HepG2 (cell line): ENCODE results near the gene METTL22. TPM values are rescaled to one million over a fixed set of nuclear protein-coding genes. Genes with fewer than 3 reads are reported as not detected.

Experiments used
- ARNTL ChIP-seq: sonication (generic); formaldehyde crosslinking; IDR thresholded peaks from 2 replicates; pipeline ENCODE4 v1.4.0; 2020; ENCODE audit warnings: mild to moderate bottlenecking, missing genetic modification reagents
- BRF2 ChIP-seq: sonication (generic); formaldehyde crosslinking; IDR thresholded peaks from 2 replicates; pipeline ENCODE4 v1.8.1; 2022; ENCODE audit warnings: mild to moderate bottlenecking, missing genetic modification reagents
- CCDC6 ChIP-seq: sonication (generic); formaldehyde crosslinking; IDR thresholded peaks from 2 replicates; pipeline ENCODE4 v1.8.1; 2022; ENCODE audit warnings: mild to moderate bottlenecking, missing genetic modification reagents, moderate library complexity
- CENPT ChIP-seq: sonication (generic); formaldehyde crosslinking; IDR thresholded peaks from 2 replicates; pipeline ENCODE4 v1.8.0; 2022; ENCODE audit warnings: low read depth, mild to moderate bottlenecking, moderate library complexity, missing genetic modification reagents
- FOXK1 ChIP-seq: sonication (generic); formaldehyde crosslinking; IDR thresholded peaks from 2 replicates; pipeline ENCODE4 v1.4.0; 2020; ENCODE audit warnings: low read depth, missing genetic modification reagents, borderline replicate concordance
- HMGA1 ChIP-seq: sonication (generic); formaldehyde crosslinking; conservative IDR thresholded peaks from 2 replicates; pipeline ENCODE4 v1.4.0; 2020; ENCODE audit warnings: missing genetic modification reagents
- HOXA7 ChIP-seq: sonication (generic); formaldehyde crosslinking; IDR thresholded peaks from 2 replicates; pipeline ENCODE4 v1.8.1; 2022; ENCODE audit warnings: mild to moderate bottlenecking, missing genetic modification reagents, moderate library complexity
- IRX3 ChIP-seq: sonication (generic); formaldehyde crosslinking; IDR thresholded peaks from 2 replicates; pipeline ENCODE4 v1.8.1; 2023; ENCODE audit warnings: mild to moderate bottlenecking, low read depth, missing genetic modification reagents, borderline replicate concordance
- JUN ChIP-seq: sonication (generic); formaldehyde crosslinking; IDR thresholded peaks from 2 replicates; pipeline ENCODE4 v1.4.0; 2020; ENCODE audit warnings: mild to moderate bottlenecking, missing genetic modification reagents
- NR2F1 ChIP-seq, 2 experiments: fragments of 450-650 bp in 1 of 2; formaldehyde crosslinking in 1 of 2; IDR thresholded peaks; 2 replicates each; pipeline versions ENCODE4 v1.5.0 to v1.6.1; 2016 to 2020; ENCODE audit warnings: mild to moderate bottlenecking in 1 of 2, missing compliant biosample characterization in 1 of 2, missing genetic modification reagents in 1 of 2, moderate library complexity in 1 of 2
- RARG ChIP-seq: sonication (generic); formaldehyde crosslinking; IDR thresholded peaks from 2 replicates; pipeline ENCODE4 v1.4.0; 2020; ENCODE audit warnings: low read depth, mild to moderate bottlenecking, missing genetic modification reagents
- SMARCE1 ChIP-seq: fragments of 450-650 bp; IDR thresholded peaks from 2 replicates; pipeline ENCODE4 v1.6.1; 2017; ENCODE audit warnings: borderline replicate concordance
- SRSF4 ChIP-seq: fragments of 200-400 bp; formaldehyde crosslinking; IDR thresholded peaks from one replicate; pipeline ENCODE4 v1.6.1; 2018; ENCODE audit warnings: mild to moderate bottlenecking, low read depth, low read length, moderate library complexity; ENCODE audit not compliant: poor library complexity, severe bottlenecking
- TOE1 ChIP-seq: sonication (generic); formaldehyde crosslinking; IDR thresholded peaks from 2 replicates; pipeline ENCODE4 v1.4.0; 2020; ENCODE audit warnings: mild to moderate bottlenecking, missing genetic modification reagents
- ZNF33A ChIP-seq: sonication (generic); formaldehyde crosslinking; IDR thresholded peaks from 2 replicates; pipeline ENCODE4 v1.5.1; 2020; ENCODE audit warnings: missing genetic modification reagents, mild to moderate bottlenecking, moderate library complexity, borderline replicate concordance
- ZNF407 ChIP-seq: sonication (generic); formaldehyde crosslinking; IDR thresholded peaks from one replicate; pipeline ENCODE4 v1.5.1; 2020; ENCODE audit warnings: mild to moderate bottlenecking, missing genetic modification reagents; ENCODE audit errors: not compliant biosample characterization
- ZNF441 ChIP-seq: sonication (generic); formaldehyde crosslinking; IDR thresholded peaks from 2 replicates; pipeline ENCODE4 v1.7.0; 2021; ENCODE audit warnings: missing genetic modification reagents, borderline replicate concordance
- ZNF460 ChIP-seq: sonication (generic); formaldehyde crosslinking; IDR thresholded peaks from 2 replicates; pipeline ENCODE4 v1.5.1; 2020; ENCODE audit warnings: missing genetic modification reagents, mild to moderate bottlenecking, borderline replicate concordance
- ZNF773 ChIP-seq: sonication (generic); formaldehyde crosslinking; IDR thresholded peaks from 2 replicates; pipeline ENCODE4 v1.4.0; 2020; ENCODE audit warnings: missing genetic modification reagents, borderline replicate concordance
- ZNF788 ChIP-seq: sonication (generic); formaldehyde crosslinking; IDR thresholded peaks from 2 replicates; pipeline ENCODE4 v1.5.0; 2020; ENCODE audit warnings: mild to moderate bottlenecking, missing genetic modification reagents, borderline replicate concordance
- polyA plus RNA-seq, 8 experiments: library from polyadenylated mRNA; depleted of rRNA in 3 of 8; stranded (reverse) in 7 of 8; unstranded in 1 of 8; fragments of >200 nt; fragmentation: Illumina TruSeq in 4 of 8; extraction: Trizol in 4 of 8; gene quantifications; 2 replicates each; pipeline versions ENCODE4 v1.2.1 to v1.2.3, GENCODE V29; 2011 to 2016; ENCODE audit warnings: low read depth in 4 of 8, missing spikeins in 1 of 8, mixed read lengths in 1 of 8; ENCODE audit not compliant: insufficient read depth in 1 of 8
- total RNA-seq, 5 experiments: library from RNA; depleted of rRNA; stranded (reverse); fragments of >200 nt; fragmentation: Illumina TruSeq; extraction: Trizol; gene quantifications; 2 replicates each; pipeline ENCODE4 v1.2.3, GENCODE V29; 2016; ENCODE audit warnings: low read depth in 1 of 5

METTL22 gene
- total and polyA plus RNA-seq, 2 of the 13 experiments (the other 11 are each of a cell fraction or from before 2014, with no cell fraction given): 36.2 to 94.8 TPM

GRCh38 chr16:8675183-8676159 lies 54.0 kb downstream of the METTL22 start (continued):
- no peak for TF ChIP-seq SMARCE1
- no peak for TF ChIP-seq ZNF441 (CRISPR knock-in tag)
- TF ChIP-seq ARNTL (CRISPR knock-in tag): no peak
- TF ChIP-seq ZNF33A (CRISPR knock-in tag): no peak
- no peak for TF ChIP-seq ZNF460 (CRISPR knock-in tag)
- TF ChIP-seq RARG (CRISPR knock-in tag): no peak
- TF ChIP-seq BRF2 (CRISPR knock-in tag): no peak
- TF ChIP-seq JUN (CRISPR knock-in tag): no peak
- TF ChIP-seq TOE1 (CRISPR knock-in tag): no peak
- no peak for TF ChIP-seq HMGA1 (CRISPR knock-in tag)
- TF ChIP-seq IRX3 (CRISPR knock-in tag): no peak
- TF ChIP-seq ZNF773: no peak
- 0 out of 2 replicates have a peak, but pooled peaks have one; percentile 12 for TF ChIP-seq ZNF788 (CRISPR knock-in tag)
- TF ChIP-seq CCDC6 (CRISPR knock-in tag): no peak
- no peak for TF ChIP-seq HOXA7
- no peak for TF ChIP-seq NR2F1 (CRISPR knock-in tag; IDR thresholded peaks at IDR 0.05)
- TF ChIP-seq ZNF407 (CRISPR knock-in tag): no peak
- no peak for TF ChIP-seq CENPT (CRISPR knock-in tag)
- TF ChIP-seq FOXK1 (CRISPR knock-in tag): no peak; the same call in 1 of the 2 replicates
- TF ChIP-seq SRSF4: no peak
